ENCODE results near the gene ZBTB44.
"Not testable (repeated sequence)": the region's sequence is repeated elsewhere in the genome, so short reads cannot be mapped to it uniquely, and the experiment has no call there.

ZBTB44 gene

DNA sequence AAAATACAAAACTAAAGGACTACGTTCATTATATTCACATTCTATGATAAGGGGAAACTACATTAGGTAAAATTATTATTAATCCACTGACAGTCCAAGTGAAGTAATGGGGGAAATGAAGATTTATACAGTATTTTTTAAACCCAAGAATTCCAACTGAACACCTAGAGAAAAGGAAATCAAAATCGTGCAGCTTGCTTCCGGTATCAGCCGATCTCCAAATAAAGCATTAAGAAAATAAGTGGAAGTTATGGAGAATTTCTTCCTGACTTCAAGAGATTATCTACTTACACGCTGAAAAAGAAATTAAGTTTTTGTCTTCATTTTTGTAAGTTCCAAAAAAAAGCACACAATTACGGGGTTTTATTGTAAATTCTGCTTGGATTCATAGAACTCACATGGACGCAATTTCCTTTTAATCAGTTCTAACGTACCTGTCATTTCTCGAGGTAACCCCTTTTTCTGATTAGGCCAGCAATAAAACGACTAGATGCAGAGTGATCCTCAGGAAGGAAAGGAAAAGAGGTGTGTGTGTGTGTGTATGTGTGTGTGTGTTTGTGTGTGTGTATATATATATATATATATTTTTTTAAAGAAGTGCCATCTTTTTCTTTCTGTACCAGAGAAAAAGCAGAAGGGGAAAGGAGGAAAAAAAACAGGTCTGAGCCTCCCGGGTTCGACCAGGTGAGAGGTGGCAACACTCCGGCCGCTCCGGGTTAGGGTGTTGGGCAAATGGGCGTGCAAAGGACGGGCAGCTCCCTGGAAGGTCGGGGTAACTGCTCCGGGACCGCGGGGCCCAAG is 1.1 kb downstream of the ZBTB44 start:
- peak; percentile 14 for DNase-seq (ENCODE audit: low read depth, low spot score)

DNA sequence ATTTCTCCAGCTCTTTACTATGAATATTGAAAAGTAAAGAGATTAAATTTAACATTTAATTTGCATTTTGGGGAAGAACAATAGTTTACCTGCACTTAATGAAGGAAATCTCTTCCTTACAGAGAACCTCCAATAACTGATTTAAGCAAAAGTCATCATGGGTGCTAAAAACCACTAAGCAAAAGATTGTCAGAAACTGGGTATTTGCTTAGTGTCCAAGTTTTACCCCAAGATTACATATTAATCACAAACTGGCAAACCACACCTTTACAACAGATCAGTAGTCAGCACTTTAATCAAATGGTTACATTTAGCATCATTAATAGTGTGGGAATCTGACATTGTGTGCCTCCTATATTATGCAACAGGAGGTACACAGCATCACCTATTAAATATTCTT is 2.7 kb downstream of the ZBTB44 start:
- no peak for DNase-seq (ENCODE audit: low read depth, low spot score)

DNA sequence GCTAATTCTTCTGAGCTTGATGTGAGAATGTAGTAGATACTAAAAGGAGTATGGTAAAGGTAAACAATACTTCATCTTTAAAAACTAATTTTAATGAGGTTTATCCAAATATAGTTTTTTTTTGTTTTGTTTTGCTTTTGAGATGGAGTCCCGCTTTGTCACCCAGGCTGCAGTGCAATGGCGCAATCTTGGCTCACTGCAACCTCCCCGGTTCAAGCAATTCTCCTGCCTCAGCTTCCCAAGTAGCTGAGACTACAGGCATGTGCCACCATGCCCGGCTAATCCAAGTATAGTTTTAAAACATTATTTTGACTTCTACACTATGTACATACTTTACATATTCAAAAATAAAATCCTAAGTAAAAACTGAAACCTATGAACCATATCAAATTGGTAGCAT is 4.1 kb downstream of the ZBTB44 start:
- no peak for DNase-seq (ENCODE audit: low read depth, low spot score)

DNA sequence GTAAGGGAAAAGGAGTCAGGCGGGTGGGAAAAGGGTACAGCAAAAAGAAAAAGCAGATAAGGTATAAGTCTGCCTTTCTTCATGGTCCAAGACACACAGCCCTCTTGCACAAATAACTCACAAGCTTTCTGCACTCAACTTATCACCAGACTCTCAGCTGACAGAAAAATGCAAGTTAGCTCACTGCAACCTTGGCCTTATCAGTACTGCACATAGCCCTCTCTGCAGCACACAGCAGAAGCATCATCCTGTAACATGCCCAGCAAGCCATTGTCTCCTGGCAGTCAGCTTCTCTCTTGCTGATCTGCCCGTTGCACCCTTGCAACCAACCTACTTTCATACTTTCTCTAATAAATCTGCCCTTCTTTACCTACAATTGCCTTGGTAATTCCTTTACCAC is 5.8 kb downstream of the ZBTB44 start:
- no peak for DNase-seq (ENCODE audit: low read depth, low spot score)

DNA sequence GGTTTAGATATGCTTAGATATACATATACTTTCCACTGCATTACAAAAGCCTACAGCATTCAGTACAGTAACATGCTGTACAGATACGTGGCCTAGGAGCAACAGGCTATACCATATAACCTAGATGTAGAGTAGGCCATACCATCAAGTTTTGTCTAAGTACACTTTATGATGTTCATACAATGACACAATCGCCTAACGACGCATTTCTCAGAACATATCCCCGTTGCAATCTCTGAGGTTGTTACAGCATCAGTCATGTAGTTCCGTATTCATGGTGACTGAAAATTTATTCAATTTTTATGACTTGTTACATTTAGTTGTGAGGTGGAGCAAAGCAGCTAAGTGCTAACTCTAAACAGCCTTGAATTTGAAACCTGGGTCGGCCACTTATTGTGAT is 6.7 kb downstream of the ZBTB44 start:
- DNase-seq (ENCODE audit: low read depth, low spot score) = no peak

DNA sequence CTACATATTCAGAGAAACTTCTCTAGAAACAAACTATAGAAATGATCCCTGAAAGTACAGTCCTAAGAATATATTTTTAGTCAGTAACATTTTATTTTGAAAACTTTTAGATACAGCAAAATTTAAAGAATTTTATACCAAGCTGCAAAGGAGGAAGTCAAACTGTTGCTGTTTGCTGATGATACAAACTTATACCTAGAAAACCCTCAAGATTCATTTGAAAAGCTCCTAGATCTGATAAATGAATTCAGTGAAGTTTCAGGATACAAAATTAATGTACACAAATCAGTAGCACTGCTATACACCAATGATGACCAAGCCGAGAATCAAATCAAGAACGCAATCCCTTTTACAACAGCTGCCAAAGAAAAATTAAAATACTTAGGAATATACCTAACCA is 10.1 kb downstream of the ZBTB44 start:
- no peak for DNase-seq (ENCODE audit: low read depth, low spot score)

DNA sequence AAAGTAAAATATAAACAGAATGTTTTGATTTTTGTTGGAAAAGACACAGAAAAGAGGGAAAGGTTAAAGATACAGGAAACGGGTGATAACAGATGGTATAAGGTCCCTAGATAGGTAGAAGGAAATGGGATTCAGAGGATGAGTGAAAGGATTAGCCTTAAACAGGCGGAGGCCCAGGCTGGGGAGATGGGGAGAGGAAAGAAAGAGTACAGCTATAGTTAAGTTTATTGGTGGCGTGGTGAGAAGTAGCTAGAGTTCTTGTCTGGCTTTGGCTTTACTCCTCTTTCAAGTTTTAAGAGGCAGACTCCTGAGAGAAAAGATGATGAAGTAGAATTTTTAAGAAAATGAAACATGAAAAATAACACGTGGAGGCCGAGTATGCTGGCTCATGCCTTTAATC is 13.7 kb downstream of the ZBTB44 start:
- no peak for DNase-seq (ENCODE audit: low read depth, low spot score)

DNA sequence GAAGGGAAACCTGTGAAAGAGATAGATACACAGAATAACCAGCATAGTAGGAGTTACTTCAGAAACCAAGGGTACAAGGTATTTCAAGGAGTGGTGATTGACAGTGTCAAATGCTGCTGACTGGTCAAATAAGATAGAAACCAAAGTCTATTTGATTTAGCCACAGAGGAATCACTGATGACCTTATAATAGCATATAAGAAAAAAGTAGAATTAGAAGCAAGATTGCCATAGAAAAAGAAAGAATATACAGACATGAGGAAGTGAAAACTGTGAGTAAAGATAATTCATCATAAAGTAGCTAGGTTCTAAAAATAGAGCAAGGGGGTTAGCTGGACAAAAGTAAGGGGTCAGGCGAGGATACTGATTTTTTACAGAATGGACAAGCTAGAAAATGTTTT is 14.2 kb downstream of the ZBTB44 start:
- no peak for DNase-seq (ENCODE audit: low read depth, low spot score)

DNA sequence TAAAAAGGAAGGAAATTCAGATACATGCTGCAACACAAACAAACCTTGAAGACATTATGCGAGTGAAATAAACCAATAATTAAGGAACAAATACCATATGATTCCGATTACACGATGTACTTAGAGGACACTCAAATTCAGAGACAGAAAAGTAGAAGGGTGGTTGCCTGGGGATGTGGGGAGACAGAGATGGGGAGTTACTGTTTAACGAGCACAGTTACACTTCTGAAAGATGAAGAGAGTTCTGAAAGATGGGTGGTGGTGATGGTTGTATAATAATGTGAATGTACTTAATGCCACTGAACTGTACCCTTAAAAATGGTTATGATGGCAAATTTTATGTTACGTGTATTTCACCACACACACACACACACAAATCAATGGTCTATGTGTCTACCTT is 14.7 kb downstream of the ZBTB44 start:
- DNase-seq (ENCODE audit: low read depth, low spot score) = no peak

DNA sequence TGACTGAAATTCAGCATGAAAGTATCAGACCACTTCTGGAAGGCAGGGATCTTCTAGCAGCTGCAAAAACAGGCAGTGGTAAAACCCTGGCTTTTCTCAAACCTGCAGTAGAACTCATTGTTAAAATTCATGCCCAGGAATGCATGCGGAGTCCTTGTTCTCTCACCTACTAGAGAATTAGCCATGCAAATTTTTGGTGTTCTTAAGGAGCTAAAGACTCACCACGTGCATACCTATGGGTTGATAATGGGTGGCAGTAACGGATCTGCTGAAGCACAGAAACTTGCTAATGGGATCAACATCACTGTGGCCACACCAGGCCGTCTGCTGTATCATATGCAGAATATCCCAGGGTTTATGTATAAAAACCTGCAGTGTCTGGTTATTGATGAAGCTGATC is 19.1 kb downstream of the ZBTB44 start:
- no peak for DNase-seq (ENCODE audit: low read depth, low spot score)

DNA sequence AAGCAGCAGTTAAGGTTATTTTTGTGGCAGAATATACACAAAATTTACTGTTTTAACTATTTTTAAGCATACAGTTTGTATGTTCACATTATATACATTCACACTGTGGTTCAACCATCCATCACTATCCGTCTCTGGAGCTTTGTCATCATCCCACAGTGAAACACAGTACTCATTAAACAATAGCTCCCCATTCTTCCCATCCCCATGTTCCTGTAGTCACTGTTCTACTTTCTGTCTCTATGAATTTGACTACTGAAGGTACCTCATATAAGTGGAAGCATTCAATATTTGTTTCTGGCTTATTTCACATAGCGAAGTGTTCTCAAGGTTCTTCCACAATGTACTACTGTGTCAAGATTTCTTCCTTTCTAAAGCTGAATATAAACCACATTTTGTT is 32.6 kb downstream of the ZBTB44 start:
- DNase-seq (ENCODE audit: low read depth, low spot score) = no peak

DNA sequence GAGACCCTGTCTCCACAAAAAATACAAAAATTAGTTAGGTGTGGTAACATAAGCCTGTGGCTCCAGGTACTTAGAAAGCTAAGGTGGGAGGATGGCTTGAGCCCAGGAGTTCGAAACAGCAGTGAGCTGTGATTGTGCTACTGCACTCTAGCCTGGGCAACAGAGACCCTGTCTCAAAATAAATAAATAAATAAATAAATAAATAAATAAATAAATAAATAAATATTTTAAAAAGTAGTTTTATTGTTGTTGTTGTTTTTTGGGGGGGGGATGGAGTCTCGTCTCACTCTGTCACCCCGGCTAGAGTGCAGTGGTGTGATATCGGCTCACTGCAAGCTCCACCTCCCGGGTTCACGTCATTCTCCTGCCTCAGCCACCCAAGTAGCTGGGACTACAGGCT is 33.4 kb downstream of the ZBTB44 start:
- DNase-seq (ENCODE audit: low read depth, low spot score) = not testable (repeated sequence)

DNA sequence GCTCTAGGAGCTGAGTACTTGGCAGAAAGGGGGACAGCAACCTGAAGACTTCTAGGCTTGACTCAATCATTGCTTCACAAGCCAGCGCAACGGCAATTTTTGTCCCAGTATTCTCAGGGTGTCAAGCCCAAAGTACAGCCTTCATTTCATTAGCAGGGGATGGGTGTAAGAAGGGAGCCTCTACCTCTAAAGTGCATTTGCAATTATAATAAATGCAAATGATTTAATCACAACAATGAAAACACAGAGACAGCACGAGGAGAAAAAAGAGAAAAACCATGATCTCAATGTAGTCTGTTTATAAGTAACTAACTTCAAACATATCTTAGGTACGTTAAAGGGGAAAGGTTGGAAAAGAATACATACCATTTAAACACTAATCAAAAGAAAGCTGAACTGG is 34.7 kb downstream of the ZBTB44 start:
- DNase-seq (ENCODE audit: low read depth, low spot score) = no peak

DNA sequence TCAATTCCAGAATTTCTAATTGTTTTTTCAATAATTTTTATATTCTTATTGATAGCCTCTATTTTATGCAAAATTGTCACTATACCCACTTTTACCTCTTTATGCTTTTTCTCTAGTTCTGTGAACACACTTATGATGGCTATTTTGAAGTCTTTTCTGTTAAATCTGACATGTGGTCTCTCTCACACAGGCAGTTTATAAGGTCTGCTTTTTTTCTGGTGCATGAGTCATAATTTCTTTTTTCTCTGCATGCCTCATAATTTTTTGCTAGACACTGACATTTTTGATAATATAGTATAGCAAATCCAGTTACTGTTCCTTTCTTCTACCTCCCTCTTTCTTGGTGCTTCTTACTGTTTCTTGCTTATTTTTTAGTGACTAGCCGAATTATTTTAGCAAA is 36.0 kb downstream of the ZBTB44 start:
- no peak for DNase-seq (ENCODE audit: low read depth, low spot score)

DNA sequence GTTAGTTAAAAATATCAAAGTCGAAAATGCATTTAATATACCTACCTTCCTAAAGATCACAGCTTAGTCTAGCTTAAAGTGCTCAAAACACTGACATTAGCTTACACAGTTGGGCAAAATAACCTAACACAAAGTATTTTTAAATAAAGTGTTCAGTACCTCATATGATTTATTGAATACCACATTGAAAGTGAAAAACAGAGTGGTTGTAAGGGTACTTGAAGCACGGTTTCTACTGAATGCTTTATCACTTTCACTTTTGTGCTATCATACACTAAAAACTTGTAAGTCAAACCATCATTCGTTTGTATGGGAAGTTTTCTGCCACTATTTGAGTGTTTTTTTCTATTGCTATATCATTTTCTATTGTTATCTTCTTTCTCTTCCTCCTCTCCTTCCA is 36.6 kb downstream of the ZBTB44 start:
- no peak for DNase-seq (ENCODE audit: low read depth, low spot score)

DNA sequence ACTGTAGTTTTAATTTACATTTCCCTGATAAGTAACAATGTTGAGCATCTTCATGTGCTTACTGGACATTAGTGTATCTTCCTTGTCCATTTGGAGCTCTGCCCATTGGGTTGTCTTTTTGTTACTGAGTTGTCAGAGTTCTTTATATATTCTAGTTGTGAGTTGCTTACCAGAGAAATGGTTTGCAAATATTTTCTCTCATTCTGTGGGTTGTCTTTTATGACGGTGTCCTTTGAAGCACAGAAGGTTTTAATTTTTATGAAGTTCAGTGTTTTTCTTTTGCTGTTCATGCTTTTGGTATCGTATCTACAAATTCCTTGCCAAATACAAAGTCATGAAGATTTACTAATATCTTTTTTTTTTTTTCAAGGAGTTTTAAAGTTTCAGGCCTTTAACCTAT is 42.4 kb downstream of the ZBTB44 start:
- DNase-seq (ENCODE audit: low read depth, low spot score) = no peak

DNA sequence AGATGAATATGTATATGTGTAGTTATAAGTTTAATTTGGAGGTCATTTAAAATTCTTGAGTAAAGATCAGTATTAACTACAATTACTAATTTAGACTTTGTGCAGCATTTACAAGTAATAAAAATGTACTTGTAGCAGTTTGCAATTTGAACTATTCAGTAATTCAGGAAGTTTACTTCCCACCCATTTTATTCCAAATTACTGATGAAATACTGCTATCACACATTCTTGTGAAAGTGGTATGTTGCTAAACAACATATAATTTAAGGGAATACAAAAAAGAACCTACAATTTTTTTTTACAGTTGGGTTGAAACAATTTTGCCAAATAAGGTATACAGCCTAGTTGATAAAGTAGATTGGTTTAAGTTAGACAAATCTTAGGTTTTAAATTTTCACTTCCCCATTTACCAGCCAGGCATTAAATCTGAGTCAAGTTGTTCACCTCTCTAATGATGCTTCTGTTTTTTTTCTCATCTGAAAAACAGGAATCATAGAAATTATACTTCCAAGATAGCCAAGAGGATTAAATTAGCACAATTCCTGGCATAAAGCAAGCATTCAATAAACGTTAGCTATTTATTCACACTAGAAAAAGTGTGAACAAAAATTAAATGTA is 45.3 kb downstream of the ZBTB44 start:
- DNase-seq (ENCODE audit: low read depth, low spot score) = no peak

DNA sequence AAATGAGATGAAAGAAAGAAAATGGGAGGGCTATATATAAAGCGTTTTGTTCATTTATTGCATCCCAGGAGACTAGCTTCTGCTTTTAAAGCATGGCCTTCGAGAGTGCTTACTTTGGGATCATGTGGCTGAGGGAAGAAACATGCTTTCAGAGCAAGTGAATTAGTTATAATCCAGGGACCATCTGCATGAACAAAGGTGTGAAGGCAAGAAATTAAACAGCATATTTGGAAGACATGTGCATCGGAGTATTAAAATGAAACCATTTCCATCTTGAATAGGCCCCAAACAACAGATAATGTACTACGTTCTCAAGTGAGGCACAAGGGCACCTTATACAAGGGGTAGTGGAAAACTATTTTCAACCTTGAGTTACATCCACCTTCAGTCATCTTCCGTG is 51.4 kb downstream of the ZBTB44 start:
- DNase-seq (ENCODE audit: low read depth, low spot score) = no peak

DNA sequence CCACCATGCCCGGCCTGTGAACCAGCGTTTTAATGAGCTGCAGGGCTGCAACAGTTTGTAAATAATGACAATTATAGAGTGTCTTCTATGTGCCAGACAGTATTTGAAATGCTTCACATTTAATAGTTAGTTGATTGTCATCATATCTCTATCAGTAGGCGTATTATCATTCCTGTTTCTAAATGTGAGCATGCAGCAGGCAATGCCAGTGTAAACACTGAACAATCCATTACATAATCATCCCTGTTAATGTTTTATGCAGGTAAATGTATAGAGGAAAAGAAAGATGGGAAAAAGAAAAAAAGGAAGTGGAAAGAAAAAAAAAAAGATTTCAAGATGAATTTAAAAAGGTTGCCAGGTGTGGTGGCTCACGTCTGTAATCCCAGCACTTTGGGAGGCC is 52.3 kb downstream of the ZBTB44 start:
- no peak for DNase-seq (ENCODE audit: low read depth, low spot score)

DNA sequence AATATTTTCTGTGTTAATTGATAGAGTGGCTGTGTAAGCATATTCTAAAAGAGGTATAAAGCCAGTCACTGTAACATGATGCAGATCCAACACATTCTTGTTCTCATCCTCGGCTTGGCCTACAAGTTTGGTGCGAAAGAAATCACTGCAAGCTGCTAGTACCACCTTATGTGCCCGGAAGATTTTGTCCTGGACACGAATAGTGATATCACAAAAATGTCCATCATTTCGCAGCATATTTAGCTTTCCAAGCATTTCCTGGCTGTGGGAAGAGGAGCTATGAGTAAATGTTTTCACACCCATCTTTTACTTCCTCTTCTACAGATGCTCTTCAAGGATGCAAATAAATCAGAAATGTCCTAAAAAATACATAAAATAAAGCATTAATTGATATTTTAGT is 53.1 kb downstream of the ZBTB44 start:
- DNase-seq (ENCODE audit: low read depth, low spot score) = no peak

DNA sequence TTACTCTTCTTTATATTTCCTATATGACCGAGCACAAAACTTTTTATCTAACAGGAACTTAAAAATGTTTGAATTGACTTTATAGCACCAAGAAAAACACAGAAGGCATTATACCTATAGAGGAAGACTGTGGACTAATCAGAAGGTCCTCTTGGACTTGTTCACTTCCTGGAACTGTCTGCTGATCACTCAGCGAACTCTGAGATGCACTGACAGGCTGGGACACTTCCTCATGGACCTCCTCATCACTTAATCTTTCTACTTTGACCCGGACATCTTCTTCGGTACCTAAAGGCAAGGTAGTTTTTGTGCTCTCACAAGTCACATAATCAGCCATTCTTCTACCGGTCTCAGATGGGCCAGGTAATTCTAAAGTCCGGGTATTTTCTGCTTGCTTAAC is 54.0 kb downstream of the ZBTB44 start:
- DNase-seq (ENCODE audit: low read depth, low spot score) = no peak

DNA sequence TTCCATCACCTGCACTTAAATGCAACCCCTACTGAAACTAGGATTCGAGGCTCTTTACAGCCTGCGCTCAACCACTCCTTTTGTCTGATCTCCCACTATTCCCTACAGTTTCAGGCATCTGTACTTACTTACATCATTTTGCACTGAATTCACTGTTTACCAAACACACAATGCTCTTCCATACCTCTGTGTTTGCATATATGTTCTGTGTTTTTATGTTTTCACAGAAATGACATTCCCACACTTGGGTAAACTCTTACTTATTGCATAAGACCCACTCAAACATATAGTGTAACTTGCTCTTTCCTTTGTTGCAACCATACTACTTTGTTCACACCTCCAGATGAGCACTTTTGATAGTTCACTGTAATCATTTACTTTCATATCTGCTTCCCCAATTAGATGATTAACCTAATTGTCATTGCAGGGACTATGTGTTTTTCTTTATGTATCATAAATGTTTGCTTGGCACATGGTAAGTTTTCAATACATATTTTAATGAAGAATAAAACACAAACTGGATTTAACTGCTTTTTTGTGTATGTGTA is 54.6 kb downstream of the ZBTB44 start:
- no peak for DNase-seq (ENCODE audit: low read depth, low spot score)

DNA sequence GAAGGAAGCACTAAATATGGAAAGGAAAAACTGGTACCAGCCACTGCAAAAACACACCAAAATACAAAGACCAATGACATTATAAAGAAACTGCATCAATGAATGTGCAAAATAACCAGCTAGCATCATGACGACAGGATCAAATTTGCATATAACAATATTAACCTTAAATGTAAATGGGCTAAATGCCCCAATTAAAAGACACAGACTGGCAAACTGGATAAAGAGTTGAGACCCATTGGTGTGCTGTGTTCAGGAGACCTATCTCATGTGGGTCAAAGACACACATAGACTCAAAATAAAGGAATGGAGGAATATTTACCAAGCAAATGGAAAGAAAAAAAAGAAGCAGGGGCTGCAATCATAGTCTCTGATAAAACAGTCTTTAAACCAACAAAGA is 63.0 kb downstream of the ZBTB44 start:
- DNase-seq (ENCODE audit: low read depth, low spot score) = not testable (repeated sequence)
